Measurements from ENCODE around the gene FCF1.
"Not testable (repeated sequence)": the region's sequence is repeated elsewhere in the genome, so short reads cannot be mapped to it uniquely, and the experiment has no call there.

The FCF1 gene

GRCh38 chr14:74698465-74698864, 14.5 kb upstream of the FCF1 start:
- DNase-seq (ENCODE audit: low read depth in 4 of 4, low spot score in 1 of 4) = no peak

GRCh38 chr14:74702293-74702692, 10.7 kb upstream of the FCF1 start:
- no peak for DNase-seq (ENCODE audit: low read depth in 4 of 4, low spot score in 1 of 4)

GRCh38 chr14:74703043-74703442, 9.9 kb upstream of the FCF1 start:
- DNase-seq (ENCODE audit: low read depth in 4 of 4, low spot score in 1 of 4) = no peak

GRCh38 chr14:74704656-74705055, 8.3 kb upstream of the FCF1 start:
- DNase-seq (ENCODE audit: low read depth in 4 of 4, low spot score in 1 of 4) = no peak

GRCh38 chr14:74705613-74706500, 7.1 kb upstream of the FCF1 start:
- no peak for DNase-seq (ENCODE audit: low read depth in 4 of 4, low spot score in 1 of 4)

- no peak for DNase-seq (ENCODE audit: low read depth in 4 of 4, low spot score in 1 of 4)
Measured at GRCh38 chr14:74710480-74710879, 2.5 kb upstream of the FCF1 start.

GRCh38 chr14:74711651-74712050, 1.3 kb upstream of the FCF1 start:
- DNase-seq (ENCODE audit: low read depth in 4 of 4, low spot score in 1 of 4) = no peak

GRCh38 chr14:74713395-74713735, 421 bp downstream of the FCF1 start:
- DNase-seq (ENCODE audit: low read depth in 4 of 4, low spot score in 1 of 4) = no peak

- DNase-seq (ENCODE audit: low read depth in 4 of 4, low spot score in 1 of 4) = no peak
Measured at GRCh38 chr14:74720526-74720925, 7.6 kb downstream of the FCF1 start.

GRCh38 chr14:74723134-74723533, 10.2 kb downstream of the FCF1 start:
- DNase-seq (ENCODE audit: low read depth in 4 of 4, low spot score in 1 of 4) = no peak

- DNase-seq (ENCODE audit: low read depth in 4 of 4, low spot score in 1 of 4) = no peak
Measured at GRCh38 chr14:74732387-74732786, 19.4 kb downstream of the FCF1 start.

GRCh38 chr14:74733221-74733620, 20.3 kb downstream of the FCF1 start:
- no peak for DNase-seq (ENCODE audit: low read depth in 4 of 4, low spot score in 1 of 4)

- no peak for DNase-seq (ENCODE audit: low read depth in 4 of 4, low spot score in 1 of 4)
Measured at GRCh38 chr14:74735125-74735524, 22.2 kb downstream of the FCF1 start.

- no peak for DNase-seq (ENCODE audit: low read depth in 4 of 4, low spot score in 1 of 4)
Measured at GRCh38 chr14:74737753-74738325, 24.9 kb downstream of the FCF1 start.

- DNase-seq (ENCODE audit: low read depth in 4 of 4, low spot score in 1 of 4) = no peak
Measured at GRCh38 chr14:74739293-74740030, 26.5 kb downstream of the FCF1 start.

GRCh38 chr14:74747237-74747636, 34.3 kb downstream of the FCF1 start:
- no peak for DNase-seq (ENCODE audit: low read depth in 4 of 4, low spot score in 1 of 4)

- no peak for DNase-seq (ENCODE audit: low read depth in 4 of 4, low spot score in 1 of 4)
Measured at GRCh38 chr14:74754157-74754556, 41.2 kb downstream of the FCF1 start.

GRCh38 chr14:74754899-74755298, 42.0 kb downstream of the FCF1 start:
- no peak for DNase-seq (ENCODE audit: low read depth in 4 of 4, low spot score in 1 of 4)

- no peak for DNase-seq (ENCODE audit: low read depth in 4 of 4, low spot score in 1 of 4)
Measured at GRCh38 chr14:74756326-74756725, 43.4 kb downstream of the FCF1 start.

- DNase-seq (ENCODE audit: low read depth in 4 of 4, low spot score in 1 of 4) = not testable (repeated sequence)
Measured at GRCh38 chr14:74758505-74758904, 45.6 kb downstream of the FCF1 start.

- peak; percentile 78 to 84 (median 80) for DNase-seq (ENCODE audit: low read depth in 4 of 4, low spot score in 1 of 4)
Measured at GRCh38 chr14:74762917-74763802, 50.2 kb downstream of the FCF1 start, which contains the start of gene YLPM1. Gene YLPM1, plus strand, starts transcription at chr14:74763316. Its CDS starts 174 bp downstream, at chr14:74763490.

All from stimulated activated CD4-positive, alpha-beta T cell treated with anti-CD3 and anti-CD28 coated beads, Interleukin-1b, Interleukin-23, amount 100 ng/mL, for 24 hours (primary cell).